Activated CD8-positive, alpha-beta memory T cell treated with anti-CD3 and anti-CD28 coated beads for 36 hours (primary cell): ENCODE measurements around the gene PHGDH. TPM values are rescaled to one million over a fixed set of nuclear protein-coding genes. Genes with fewer than 3 reads are reported as not detected.

Experiments used
- CTCF ChIA-PET: fragments of 350-600 bp; sonication (Branson Sonifier 250); formaldehyde crosslinking; loops from one replicate; lab custom pipeline; 2021; ENCODE audit warnings: antibody characterized with exemption; lab: Charles Lee
- POLR2A ChIA-PET: fragments of 350-600 bp; sonication (Branson Sonifier 250); formaldehyde crosslinking; loops from one replicate; lab custom pipeline; 2021; ENCODE audit warnings: antibody characterized with exemption; lab: Charles Lee
- total RNA-seq, 2 experiments: library from RNA; stranded (reverse); gene quantifications; one replicate each; pipeline ENCODE4 v1.2.3, GENCODE V29; 2021

Gene PHGDH
- total RNA-seq: 100 to 1,000 TPM; 171 to 185 TPM

GRCh38 chr1:119711804-119712341 is at the start of gene PHGDH:
Gene PHGDH (plus strand): TSS chr1:119711934. CDS start chr1:119712023, 89 bp downstream.
- POLR2A ChIA-PET: interaction anchor here (0.7 kb wide), 2 partner anchors 410 to 531 kb away, joined by 5 to 11 read pairs; no protein-coding TSS in a partner anchor
- CTCF ChIA-PET: interaction anchor here (0.8 to 0.9 kb wide), 2 partner anchors 63 to 93 kb away, joined by 3 read pairs; partner anchors contain the start of gene ZNF697

- CTCF ChIA-PET: interaction anchor here (1.0 kb wide), 1 partner anchor 8 kb away, joined by 3 read pairs; no protein-coding TSS in a partner anchor
Observed at GRCh38 chr1:119662034-119662437, 49.7 kb upstream of the PHGDH start.

DNA sequence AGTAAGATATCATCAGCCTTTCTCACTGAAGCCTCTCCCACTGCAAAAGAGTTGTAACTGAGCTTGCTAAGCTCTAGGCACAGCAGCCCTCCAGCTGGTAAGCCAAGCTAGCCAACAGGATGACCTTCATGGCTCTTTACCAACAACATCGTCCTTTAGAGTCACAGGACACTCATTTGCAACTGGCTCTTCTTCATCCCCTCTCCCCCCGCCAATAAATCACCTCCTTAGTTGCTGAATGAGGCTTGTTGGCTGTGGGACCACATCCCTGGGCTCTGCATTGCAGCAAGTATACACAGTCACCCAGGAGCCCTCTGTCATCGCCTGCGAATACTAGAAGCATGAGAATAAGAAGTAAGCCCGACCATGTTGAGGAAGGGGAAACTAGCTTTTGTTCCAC is 47.7 kb upstream of the PHGDH start:
- POLR2A ChIA-PET: no interaction called here
- CTCF ChIA-PET: interaction anchor here (1.3 kb wide), 1 partner anchor 52 kb away, joined by 4 read pairs; no protein-coding TSS in a partner anchor

More at GRCh38 chr1:119662034-119662437, 49.7 kb upstream of the PHGDH start:
- POLR2A ChIA-PET: no interaction called here

DNA sequence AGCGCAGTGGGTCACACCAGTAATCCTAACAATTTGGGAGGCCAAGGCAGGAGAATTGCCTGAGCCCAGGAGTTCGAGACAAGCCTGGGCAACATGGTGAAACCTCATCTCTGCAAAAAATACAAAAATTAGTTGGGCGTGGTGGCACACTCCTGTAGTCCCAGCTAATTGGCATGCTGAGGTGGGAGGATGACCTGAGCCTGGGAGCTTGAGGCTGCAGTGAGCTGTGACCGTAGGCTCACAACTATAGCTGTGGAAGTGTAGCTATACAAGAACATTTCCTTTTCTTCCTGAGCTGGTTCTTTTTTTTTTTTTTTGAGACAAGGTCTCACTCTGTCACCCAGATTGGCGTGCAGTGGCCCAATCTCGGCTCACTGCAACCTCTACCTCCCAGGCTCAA is 44.6 kb upstream of the PHGDH start:
- POLR2A ChIA-PET: no interaction called here
- CTCF ChIA-PET: no interaction called here

GRCh38 chr1:119670898-119671297 is 40.8 kb upstream of the PHGDH start:
- ChIA-PET POLR2A (no interaction called here), CTCF (no interaction called here)

DNA sequence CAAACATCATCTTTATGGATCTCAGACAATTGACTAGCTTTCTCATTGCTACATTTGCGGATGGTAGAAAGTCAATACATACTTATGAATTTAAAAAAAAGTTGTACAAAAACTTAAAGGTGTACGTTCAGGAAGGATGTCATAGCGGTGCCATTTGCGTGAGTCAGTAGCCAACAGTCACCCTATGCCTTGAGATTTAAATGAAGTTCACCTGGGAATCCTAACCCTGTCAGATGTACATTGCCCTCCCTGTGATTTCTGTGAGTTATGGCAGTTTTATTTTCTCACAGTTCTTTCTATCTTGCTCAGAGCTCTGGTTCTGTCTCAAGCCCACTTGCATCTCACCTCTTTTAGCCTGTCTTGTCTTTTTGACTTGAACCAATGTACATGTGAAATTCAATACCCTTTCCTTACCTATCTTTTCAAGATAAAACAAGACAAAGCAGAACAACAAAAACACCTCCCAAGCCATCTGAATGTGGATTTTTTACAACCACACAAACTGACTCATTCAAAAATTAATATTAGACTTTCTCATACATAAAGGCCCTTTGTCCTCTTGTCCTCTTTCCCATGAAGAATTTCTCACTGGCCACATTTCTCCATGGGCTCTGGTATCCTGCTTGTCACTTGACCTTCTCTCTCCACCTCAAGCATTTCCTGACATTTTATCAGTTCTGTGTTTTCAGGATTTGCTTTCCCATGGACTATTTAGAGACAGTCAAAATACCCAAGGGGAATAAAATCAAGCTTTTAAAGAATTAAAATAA is 38.4 kb upstream of the PHGDH start:
- ChIA-PET POLR2A (no interaction called here), CTCF (no interaction called here)

DNA sequence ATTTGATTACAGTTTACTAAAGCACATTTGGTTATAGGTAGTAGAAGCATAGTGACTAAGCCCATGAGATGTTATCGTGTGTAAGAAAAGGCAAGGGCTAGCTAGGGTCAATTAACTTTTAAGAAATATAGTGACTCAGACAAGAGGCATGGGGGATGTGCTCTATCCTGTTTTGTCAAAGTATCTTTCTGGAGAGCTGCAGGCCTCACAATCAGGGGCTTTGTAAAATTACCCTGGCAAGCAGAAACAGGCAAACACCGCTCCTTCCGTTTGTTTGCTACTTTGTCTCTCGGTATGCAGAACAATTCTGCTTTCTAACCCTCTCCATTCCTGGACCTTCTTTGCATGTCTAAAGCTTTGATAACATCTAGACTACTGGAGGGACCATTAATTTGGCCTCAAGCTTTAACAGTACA is 37.6 kb upstream of the PHGDH start:
- CTCF ChIA-PET: interaction anchor here (1.5 to 4.5 kb wide), 2 partner anchors 62 to 115 kb away, joined by 3 to 30 read pairs; no protein-coding TSS in a partner anchor
- POLR2A ChIA-PET: no interaction called here

DNA sequence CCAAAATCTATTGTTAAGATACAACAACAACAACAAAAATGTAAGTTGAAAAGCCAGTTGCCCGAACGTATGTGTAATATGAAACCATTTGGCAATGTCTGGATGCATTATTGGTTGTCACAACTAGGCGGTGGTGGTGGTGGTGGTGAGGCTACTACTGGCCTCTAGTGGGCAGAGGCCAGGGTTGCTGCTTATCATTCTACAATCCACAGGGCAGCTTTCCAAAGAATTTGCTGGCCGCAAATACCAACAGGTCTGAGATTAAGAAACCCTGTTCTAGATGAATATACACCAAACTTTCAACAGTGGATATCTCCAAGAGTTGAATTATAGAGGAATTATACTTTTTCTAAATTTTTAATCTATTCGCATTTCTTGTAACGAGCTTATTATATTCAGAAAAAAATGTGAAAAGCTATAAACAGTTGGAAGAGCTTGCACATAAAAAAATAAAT is 36.9 kb upstream of the PHGDH start:
- ChIA-PET POLR2A (no interaction called here), CTCF (interaction anchor here (0.6 to 4.5 kb wide), 5 partner anchors 20 to 359 kb away, joined by 3 to 30 read pairs (median 4); no protein-coding TSS in a partner anchor)

GRCh38 chr1:119675349-119676345 is 36.1 kb upstream of the PHGDH start:
- CTCF ChIA-PET: interaction anchor here (0.6 to 4.5 kb wide), 8 partner anchors 11 to 360 kb away, joined by 3 to 30 read pairs (median 4); no protein-coding TSS in a partner anchor

DNA sequence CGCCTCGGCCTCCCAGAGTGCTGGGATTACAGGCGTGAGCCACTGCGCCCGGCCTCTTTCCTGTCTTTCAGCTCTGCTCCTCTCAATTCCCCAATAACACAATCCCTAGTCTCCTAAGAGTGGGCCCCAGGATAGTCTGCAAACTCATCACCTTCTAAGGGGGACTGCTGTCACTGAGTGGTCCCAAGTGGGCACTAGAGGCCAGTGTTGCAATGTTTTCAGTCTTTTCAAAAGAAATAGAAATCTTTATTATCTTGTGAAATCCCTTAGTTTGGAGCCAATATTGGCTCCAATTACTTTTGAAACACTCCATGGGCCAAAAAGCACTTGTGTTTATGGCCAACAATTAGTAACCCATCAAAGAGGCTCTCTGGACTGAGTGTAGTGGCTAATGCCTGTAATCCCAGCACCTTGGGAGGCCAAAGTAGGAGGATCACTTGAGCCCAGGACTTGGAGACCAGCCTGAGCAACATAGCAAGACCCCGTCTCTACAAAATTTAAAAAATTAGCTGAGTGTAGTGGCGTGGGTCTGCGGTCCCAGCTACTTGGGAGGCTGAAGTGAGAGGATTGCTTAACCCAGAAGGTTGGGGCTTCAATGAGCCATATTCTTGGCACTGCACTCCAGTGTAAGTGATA is 35.0 kb upstream of the PHGDH start:
- POLR2A ChIA-PET: no interaction called here
- CTCF ChIA-PET: interaction anchor here (0.6 to 4.5 kb wide), 2 partner anchors 45 to 64 kb away, joined by 5 to 30 read pairs; no protein-coding TSS in a partner anchor

More at GRCh38 chr1:119675349-119676345, 36.1 kb upstream of the PHGDH start:
- POLR2A ChIA-PET: no interaction called here

DNA sequence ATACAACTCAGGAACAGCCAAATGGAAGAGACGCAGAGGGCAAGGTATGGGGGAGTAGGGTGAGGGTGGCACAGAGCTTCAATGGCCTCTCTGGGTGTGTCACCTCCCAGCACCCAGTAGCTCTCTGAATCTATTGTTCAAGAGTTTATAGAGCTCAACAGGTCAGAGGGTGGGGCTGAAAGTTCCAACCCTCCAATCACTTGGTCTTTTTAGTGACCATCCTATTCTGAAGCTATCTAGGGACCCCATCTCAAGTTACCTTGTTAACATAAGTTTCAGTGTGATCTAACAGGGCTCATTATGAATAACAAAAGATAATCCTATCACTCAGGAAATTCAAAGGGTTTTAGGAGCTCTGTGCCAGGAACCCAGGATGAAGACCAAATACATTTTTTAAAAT is 32.5 kb upstream of the PHGDH start:
- POLR2A ChIA-PET: no interaction called here
- CTCF ChIA-PET: no interaction called here

DNA sequence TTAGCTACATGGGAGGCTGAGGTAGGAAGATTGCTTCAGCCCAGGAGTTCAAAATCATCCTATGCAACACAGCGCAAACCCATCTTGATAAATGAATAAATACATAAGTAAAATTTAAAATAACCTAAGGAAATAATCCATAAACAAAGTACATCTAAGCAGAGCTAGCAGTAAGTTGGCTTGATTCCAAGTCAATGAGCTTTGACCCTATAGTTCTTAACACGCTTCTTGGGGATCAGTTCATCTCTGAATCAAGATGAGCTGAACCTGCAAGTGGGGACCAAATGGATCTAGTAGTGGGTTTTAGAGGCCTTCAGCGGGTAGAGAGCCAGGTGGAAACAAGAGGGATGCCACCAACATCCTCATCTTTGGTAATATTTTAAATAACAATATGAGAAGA is 31.5 kb upstream of the PHGDH start:
- ChIA-PET CTCF (no interaction called here), POLR2A (no interaction called here)

- ChIA-PET CTCF (no interaction called here), POLR2A (no interaction called here)
Observed at GRCh38 chr1:119680723-119681122, 31.0 kb upstream of the PHGDH start.

DNA sequence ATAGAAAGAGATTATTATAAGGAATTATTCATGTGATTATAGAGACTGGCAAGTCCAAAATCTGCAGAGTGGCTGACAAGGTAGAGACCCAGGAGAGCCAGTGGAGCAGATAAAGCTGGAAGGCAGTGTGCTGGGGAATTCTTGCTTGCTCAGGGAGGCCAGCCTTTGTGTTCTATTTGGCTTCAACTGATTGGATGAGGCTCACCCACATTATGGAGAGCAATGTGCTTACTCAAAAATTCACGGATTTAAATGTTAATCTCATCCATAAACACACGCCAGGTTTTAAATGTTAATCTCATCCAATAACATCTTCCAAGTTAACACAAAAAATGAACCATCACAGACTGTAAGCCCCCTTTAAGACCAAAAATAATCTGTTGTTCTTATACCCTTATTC is 30.2 kb upstream of the PHGDH start:
- ChIA-PET POLR2A (no interaction called here), CTCF (no interaction called here)

- ChIA-PET POLR2A (no interaction called here), CTCF (no interaction called here)
Observed at GRCh38 chr1:119682141-119682540, 29.6 kb upstream of the PHGDH start.

- ChIA-PET CTCF (no interaction called here), POLR2A (no interaction called here)
Observed at GRCh38 chr1:119683893-119684292, 27.8 kb upstream of the PHGDH start.

DNA sequence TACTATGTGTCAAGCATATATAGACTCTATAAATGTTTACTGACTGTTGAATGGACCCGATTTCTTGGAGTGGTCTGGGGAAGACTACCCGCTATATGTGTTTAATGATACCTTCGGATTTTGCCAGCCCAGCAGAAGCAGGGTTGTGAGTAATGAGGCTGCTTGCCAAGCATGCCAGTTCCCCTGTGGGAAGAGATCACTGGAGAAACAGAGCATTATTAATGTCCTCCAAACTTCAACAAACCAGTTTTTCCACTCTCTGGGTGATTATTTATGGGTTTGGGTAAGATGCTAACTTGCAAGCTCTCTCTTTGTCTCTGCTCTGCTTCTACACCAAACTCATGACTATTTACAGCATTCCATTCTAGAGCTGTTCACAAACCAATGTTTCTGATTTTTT is 25.1 kb upstream of the PHGDH start:
- POLR2A ChIA-PET: no interaction called here
- CTCF ChIA-PET: interaction anchor here (0.7 kb wide), 1 partner anchor 11 kb away, joined by 3 read pairs; no protein-coding TSS in a partner anchor

- ChIA-PET CTCF (interaction anchor here (0.6 kb wide), 1 partner anchor 34 kb away, joined by 3 read pairs; no protein-coding TSS in a partner anchor), POLR2A (no interaction called here)
Observed at GRCh38 chr1:119687434-119688079, 24.2 kb upstream of the PHGDH start.
